Hepatocyte (in vitro differentiated cells): Measurements from ENCODE around the gene VASN. TPM values are rescaled to one million over a fixed set of nuclear protein-coding genes. Genes with fewer than 3 reads are reported as not detected.

Source experiments
- DNase-seq: peaks from one replicate; pipeline ENCODE4 v3.0.0-alpha.2; 2016; ENCODE audit warnings: low spot score
- H2AFZ ChIP-seq: fragments of 200-600 bp; sonication (generic); 2 replicates; pipeline ENCODE4 v1.6.0; 2016; ENCODE audit warnings: antibody characterized with exemption, mild to moderate bottlenecking
- H3K27ac ChIP-seq: fragments of 200-600 bp; sonication (generic); 2 replicates; pipeline ENCODE4 v1.5.1; 2016; ENCODE audit warnings: mild to moderate bottlenecking
- H3K27me3 ChIP-seq: fragments of 200-600 bp; sonication (generic); 2 replicates; pipeline ENCODE4 v1.6.1; 2016
- H3K36me3 ChIP-seq: fragments of 200-600 bp; sonication (generic); replicated peaks from 2 replicates; pipeline ENCODE4 v1.5.1; 2016; ENCODE audit warnings: low read depth; ENCODE audit not compliant: insufficient read depth
- H3K4me1 ChIP-seq: fragments of 200-600 bp; sonication (generic); 2 replicates; pipeline ENCODE4 v1.5.1; 2016; ENCODE audit warnings: mild to moderate bottlenecking, moderate library complexity; ENCODE audit not compliant: insufficient read depth
- H3K4me2 ChIP-seq: fragments of 200-600 bp; sonication (generic); 2 replicates; pipeline ENCODE4 v1.6.0; 2016
- H3K4me3 ChIP-seq: fragments of 200-600 bp; sonication (generic); 2 replicates; pipeline ENCODE4 v1.5.1; 2016; ENCODE audit warnings: mild to moderate bottlenecking
- H3K79me2 ChIP-seq: fragments of 200-600 bp; sonication (generic); 2 replicates; pipeline ENCODE4 v1.6.0; 2017; ENCODE audit warnings: mild to moderate bottlenecking
- H3K9me2 ChIP-seq: fragments of 200-600 bp; sonication (generic); replicated peaks from 2 replicates; pipeline ENCODE4 v1.6.0; 2017; ENCODE audit warnings: mild to moderate bottlenecking; ENCODE audit not compliant: insufficient read depth
- H3K9me3 ChIP-seq: fragments of 200-600 bp; sonication (generic); 2 replicates; pipeline ENCODE4 v1.5.1; 2016; ENCODE audit warnings: low read depth, mild to moderate bottlenecking
- H4K20me1 ChIP-seq: fragments of 200-600 bp; sonication (generic); 2 replicates; pipeline ENCODE4 v1.6.0; 2016; ENCODE audit warnings: mild to moderate bottlenecking; ENCODE audit not compliant: insufficient read depth, poor library complexity, severe bottlenecking
- EZH2 ChIP-seq: fragments of 200-600 bp; sonication (generic); IDR thresholded peaks from 2 replicates; pipeline ENCODE4 v1.6.1; 2016; ENCODE audit warnings: antibody characterized with exemption, mild to moderate bottlenecking, borderline replicate concordance
- EZH2phosphoT487 ChIP-seq: fragments of 200-600 bp; sonication (generic); IDR thresholded peaks from one replicate; pipeline ENCODE4 v1.6.1; 2018; ENCODE audit warnings: antibody characterized with exemption, mild to moderate bottlenecking, low read depth, moderate library complexity; ENCODE audit not compliant: unreplicated experiment, severe bottlenecking
- WGBS: methylation state at CpG from one replicate; pipeline ENCODE4 v1.1.6; 2016; ENCODE audit warnings: low lambda C conversion rate; ENCODE audit errors: missing lambda C conversion rate; 5-methylcytosine and 5-hydroxymethylcytosine counted together
- polyA plus RNA-seq: library from polyadenylated mRNA; unstranded; fragments of >200 nt; fragmentation: Nextera tagmentation; extraction: Ambion mirVana; gene quantifications from 2 replicates; pipeline ENCODE4 v1.2.1, GENCODE V29; 2016
- total RNA-seq: library from RNA; depleted of rRNA; stranded (reverse); fragments of >200 nt; gene quantifications from 2 replicates; pipeline ENCODE4 v1.2.3, GENCODE V29; 2014
- TF ChIP-seq, protein P1 (sequence below): fragments of 200-600 bp; sonication (generic); IDR thresholded peaks from 2 replicates; pipeline ENCODE4 v1.5.1; 2016; ENCODE audit warnings: antibody characterized with exemption, mild to moderate bottlenecking; ENCODE audit not compliant: poor library complexity

VASN gene
- total and polyA plus RNA-seq, 2 experiments from 2014 or later = 12.1 to 64.2 TPM

DNA sequence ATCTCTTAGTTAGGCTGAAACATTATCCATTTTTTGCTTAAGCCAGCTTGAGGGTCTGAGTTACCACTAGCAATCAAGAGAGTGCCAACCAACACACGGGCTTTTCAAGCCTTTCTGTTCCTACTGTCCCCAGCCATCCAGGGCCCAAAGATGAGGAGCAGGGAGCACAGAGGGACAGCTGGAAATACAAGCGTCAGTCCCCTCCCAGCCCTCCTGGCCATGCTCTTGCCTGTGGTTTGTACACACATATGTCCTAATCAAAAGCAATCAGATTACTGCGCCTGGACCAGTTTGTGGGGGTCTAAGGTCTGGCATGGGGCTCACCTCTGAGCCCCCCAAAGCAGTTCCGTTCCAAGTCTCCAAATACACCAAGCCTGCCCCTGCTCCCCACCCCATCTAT, 41.2 kb downstream of the VASN start:
- WGBS = 93% methylated on average over 4 of the region's 4 CpGs
- H3K4me2 ChIP-seq = no peak overlapping the region
- DNase-seq = no peak
- peaks cover 7% of the 10 kb centered on the region for H3K4me1 ChIP-seq
- no peak overlapping the region for H3K27ac ChIP-seq
- no peaks in the 10 kb centered on the region for H3K36me3 ChIP-seq
- no peak overlapping the region for H3K4me3 ChIP-seq
- H3K27me3 ChIP-seq = no peaks in the 10 kb centered on the region
- no peak overlapping the region for H2AFZ ChIP-seq
- H4K20me1 ChIP-seq = peaks cover 10% of the 10 kb centered on the region
- no peaks in the 10 kb centered on the region for H3K9me3 ChIP-seq
- no peaks in the 10 kb centered on the region for H3K9me2 ChIP-seq
- TF ChIP-seq, protein P1, sequence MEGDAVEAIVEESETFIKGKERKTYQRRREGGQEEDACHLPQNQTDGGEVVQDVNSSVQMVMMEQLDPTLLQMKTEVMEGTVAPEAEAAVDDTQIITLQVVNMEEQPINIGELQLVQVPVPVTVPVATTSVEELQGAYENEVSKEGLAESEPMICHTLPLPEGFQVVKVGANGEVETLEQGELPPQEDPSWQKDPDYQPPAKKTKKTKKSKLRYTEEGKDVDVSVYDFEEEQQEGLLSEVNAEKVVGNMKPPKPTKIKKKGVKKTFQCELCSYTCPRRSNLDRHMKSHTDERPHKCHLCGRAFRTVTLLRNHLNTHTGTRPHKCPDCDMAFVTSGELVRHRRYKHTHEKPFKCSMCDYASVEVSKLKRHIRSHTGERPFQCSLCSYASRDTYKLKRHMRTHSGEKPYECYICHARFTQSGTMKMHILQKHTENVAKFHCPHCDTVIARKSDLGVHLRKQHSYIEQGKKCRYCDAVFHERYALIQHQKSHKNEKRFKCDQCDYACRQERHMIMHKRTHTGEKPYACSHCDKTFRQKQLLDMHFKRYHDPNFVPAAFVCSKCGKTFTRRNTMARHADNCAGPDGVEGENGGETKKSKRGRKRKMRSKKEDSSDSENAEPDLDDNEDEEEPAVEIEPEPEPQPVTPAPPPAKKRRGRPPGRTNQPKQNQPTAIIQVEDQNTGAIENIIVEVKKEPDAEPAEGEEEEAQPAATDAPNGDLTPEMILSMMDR = no peak
- TF ChIP-seq EZH2phosphoT487 = no peak
- no peak for TF ChIP-seq EZH2
- peaks cover 26% of the 10 kb centered on the region for H3K79me2 ChIP-seq

DNA sequence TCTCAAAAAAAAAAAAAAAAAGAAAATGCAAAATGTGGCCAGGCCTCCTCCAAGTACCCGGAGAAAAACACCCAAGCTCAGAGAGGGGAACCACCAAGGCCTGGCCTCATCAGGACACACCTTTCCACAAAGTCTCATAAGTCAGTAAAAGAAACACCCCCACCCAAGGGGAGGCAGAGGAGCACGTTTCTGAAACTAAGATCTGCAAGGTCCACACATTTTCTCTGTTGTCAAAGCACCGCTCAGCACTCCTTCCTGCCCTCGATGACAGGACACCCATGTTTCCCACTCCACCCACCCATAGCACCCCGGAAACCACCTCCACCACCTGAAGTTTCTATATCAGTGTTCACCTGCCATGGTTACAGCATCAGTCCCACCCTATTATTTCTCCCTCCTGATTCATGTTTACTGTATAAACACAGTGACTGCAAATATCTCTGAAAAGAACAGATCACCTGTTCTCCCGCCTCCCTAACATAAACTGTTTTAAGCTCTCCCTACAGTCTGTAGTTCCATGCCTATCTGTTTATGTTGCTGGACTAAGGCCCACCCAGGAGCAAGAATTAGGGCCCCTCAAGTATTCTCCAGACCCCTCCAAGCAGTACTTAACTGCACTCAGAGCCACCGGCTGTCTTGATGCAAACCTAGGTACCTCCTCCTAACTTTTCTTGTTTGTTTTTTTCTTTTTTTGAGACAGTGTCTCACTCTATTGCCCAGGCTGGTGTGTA, 42.7 kb downstream of the VASN start:
- no peak for TF ChIP-seq EZH2
- no peak for TF ChIP-seq EZH2phosphoT487
- no peak for DNase-seq
- H4K20me1 ChIP-seq = peaks cover 10% of the 10 kb centered on the region
- no peaks in the 10 kb centered on the region for H3K9me2 ChIP-seq
- no peaks in the 10 kb centered on the region for H3K27me3 ChIP-seq
- H3K9me3 ChIP-seq = no peaks in the 10 kb centered on the region
- no peak overlapping the region for H2AFZ ChIP-seq
- 83% methylated on average over 6 of the region's 7 CpGs for WGBS
- no peaks in the 10 kb centered on the region for H3K36me3 ChIP-seq
- H3K4me1 ChIP-seq = peaks cover 7% of the 10 kb centered on the region
- H3K27ac ChIP-seq = no peak overlapping the region
- peak overlapping the region; percentile 97 for H3K4me2 ChIP-seq
- peaks cover 26% of the 10 kb centered on the region for H3K79me2 ChIP-seq
- H3K4me3 ChIP-seq = no peak overlapping the region

DNA sequence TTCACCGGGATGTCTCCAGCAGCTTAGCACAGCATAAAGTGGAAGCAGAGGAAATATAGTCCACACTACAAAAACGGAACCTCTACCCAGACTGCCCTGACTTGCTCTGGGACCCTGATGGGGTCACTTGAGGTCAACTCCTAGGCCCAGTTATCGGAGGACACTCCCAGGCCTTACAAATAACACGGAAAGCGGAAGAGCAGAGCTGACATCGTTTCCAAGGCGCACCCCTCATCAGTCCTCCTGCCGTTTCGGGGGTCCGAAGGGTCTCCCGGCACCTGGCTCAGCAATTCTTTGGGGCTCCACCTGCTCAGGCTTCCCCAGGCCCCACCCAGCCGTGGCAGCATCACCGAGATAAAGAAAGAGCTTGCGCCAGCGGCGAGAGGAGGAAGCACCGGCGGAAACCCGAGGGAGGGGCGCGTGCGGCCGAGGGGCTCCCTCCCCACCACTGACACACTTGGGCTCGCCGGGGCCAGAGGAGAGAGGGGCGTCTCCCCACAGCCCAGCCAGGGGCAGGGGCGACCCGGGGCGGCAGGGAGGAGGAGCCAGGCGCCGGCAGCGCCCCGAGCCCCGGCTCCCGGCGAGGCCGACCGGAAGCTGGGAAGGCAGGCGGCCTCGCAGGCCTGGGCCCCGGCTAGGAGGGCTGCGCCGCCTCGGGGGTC, 44.0 kb downstream of the VASN start:
- H3K36me3 ChIP-seq = no peaks in the 10 kb centered on the region
- peaks cover 10% of the 10 kb centered on the region for H4K20me1 ChIP-seq
- no peaks in the 10 kb centered on the region for H3K27me3 ChIP-seq
- peaks cover 7% of the 10 kb centered on the region for H3K4me1 ChIP-seq
- peaks cover 26% of the 10 kb centered on the region for H3K79me2 ChIP-seq
- peak overlapping the region; percentile 53 for H2AFZ ChIP-seq
- H3K9me2 ChIP-seq = no peaks in the 10 kb centered on the region
- H3K27ac ChIP-seq = peak overlapping the region; percentile 84
- 14% methylated on average over 21 of the region's 44 CpGs for WGBS
- peak overlapping the region; percentile 97 for H3K4me2 ChIP-seq
- peak; percentile 66 for DNase-seq
- TF ChIP-seq EZH2phosphoT487 = no peak
- TF ChIP-seq, protein P1 = no peak
- TF ChIP-seq EZH2 = no peak
- peak overlapping the region; percentile 88 for H3K4me3 ChIP-seq
- no peaks in the 10 kb centered on the region for H3K9me3 ChIP-seq
